Measurements from ENCODE around the gene OXA1L.
"Not testable (repeated sequence)": the region's sequence is repeated elsewhere in the genome, so short reads cannot be mapped to it uniquely, and the experiment has no call there.

Gene OXA1L

DNA sequence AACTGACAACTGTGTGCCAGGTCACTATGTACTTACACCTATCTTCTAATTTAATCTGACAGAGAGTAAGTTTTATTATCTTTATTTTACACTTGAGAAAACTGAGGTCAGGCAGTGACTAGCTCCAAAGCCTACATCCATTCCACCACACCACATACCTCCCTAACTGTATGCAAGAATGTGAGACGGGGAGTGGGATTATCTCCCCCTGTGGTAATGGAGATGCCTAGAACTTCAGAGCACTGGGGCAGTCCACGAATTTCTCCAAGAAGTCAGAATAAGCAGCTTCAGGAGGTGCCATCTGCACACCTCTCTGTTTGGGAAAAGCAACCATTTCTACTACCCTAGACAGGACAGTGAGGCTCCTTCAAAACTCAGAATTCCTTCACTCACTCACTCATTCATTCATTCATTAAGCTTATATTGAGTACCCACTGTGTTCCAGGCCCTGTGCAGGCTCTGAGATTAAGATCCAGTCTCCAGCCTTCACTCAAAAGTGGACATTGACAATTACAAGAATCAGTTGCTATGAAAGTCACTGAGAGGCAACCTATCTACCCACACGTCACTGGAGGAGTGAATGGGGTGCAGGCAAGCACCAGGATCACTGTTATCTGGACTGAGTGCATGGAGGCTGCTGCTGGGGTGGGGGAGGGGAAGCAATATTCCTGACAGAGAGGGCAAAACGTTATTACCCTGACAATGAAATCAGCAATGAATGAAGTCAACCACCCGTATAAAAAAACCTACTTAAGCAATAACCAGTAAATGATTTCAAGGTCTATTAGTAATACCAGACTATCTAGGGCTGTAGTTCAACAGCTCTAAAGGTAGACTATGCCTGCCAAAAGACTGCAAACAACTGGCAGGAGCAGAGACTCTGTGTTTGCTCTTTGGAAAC, 30.8 kb downstream of the OXA1L start:
- Histone ChIP-seq H3K4me3 (ENCODE audit: low read length) (no peak overlapping the region), H3K27me3 (ENCODE audit: control insufficient read depth, insufficient read depth, low read length) (no peaks in the 10 kb centered on the region), H3K9me3 (ENCODE audit: control insufficient read depth, insufficient read depth, low read length) (no peaks in the 10 kb centered on the region), H3K27ac (ENCODE audit: low read length) (no peak overlapping the region), H3K4me1 (ENCODE audit: control insufficient read depth, insufficient read depth, low read length) (no peaks in the 10 kb centered on the region), H3K36me3 (ENCODE audit: control insufficient read depth, insufficient read depth, low read length) (no peaks in the 10 kb centered on the region)
- no peak for DNase-seq (ENCODE audit: low read depth, low spot score)
- no CpG with 5 or more reads among the region's 5 CpGs for WGBS (ENCODE audit: insufficient coverage, insufficient read length)

DNA sequence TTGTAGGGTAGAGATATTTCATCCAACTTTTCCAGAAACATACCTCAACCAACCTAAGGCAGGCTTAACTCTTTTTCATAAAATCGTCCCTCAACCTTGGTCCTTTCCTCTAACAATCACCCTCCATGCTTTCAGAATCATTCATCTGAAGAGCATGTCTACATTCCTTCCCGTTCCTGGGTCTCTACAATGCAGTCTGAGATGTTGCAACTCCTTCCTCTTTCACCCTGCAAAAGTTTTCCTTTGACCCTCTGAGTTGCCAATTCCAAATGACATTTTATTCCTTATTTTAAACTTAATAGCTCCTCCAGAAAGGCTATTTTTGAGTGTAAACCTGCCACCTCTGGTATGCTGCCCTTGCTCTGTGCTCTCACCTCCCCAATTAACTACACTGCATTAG, 32.0 kb downstream of the OXA1L start:
- Histone ChIP-seq H3K27me3 (ENCODE audit: control insufficient read depth, insufficient read depth, low read length) (no peaks in the 10 kb centered on the region), H3K4me3 (ENCODE audit: low read length) (no peak overlapping the region), H3K36me3 (ENCODE audit: control insufficient read depth, insufficient read depth, low read length) (no peaks in the 10 kb centered on the region), H3K4me1 (ENCODE audit: control insufficient read depth, insufficient read depth, low read length) (no peaks in the 10 kb centered on the region), H3K9me3 (ENCODE audit: control insufficient read depth, insufficient read depth, low read length) (no peaks in the 10 kb centered on the region), H3K27ac (ENCODE audit: low read length) (no peak overlapping the region)
- DNase-seq (ENCODE audit: low read depth, low spot score) = no peak
- WGBS (ENCODE audit: insufficient coverage, insufficient read length) = no CpG with 5 or more reads among the region's 2 CpGs

DNA sequence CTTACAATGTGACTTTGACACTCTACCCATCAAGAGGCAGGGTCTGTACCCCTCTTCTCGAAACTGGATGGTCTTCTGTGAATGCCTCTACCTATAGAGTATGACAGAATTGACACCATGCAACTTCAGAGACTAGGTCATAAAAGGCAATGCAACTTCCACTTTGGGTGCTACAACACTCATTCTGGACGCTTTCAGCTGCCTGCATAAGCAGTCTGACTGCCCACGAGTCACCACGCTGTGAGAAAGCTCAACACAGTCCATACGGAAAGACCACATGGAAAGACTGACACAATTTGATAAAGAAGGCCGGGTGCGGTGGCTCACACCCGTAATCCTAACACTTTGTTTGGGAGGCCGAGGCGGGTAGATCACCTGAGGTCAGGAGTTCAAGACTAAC, 33.9 kb downstream of the OXA1L start:
- Histone ChIP-seq H3K36me3 (ENCODE audit: control insufficient read depth, insufficient read depth, low read length) (no peaks in the 10 kb centered on the region), H3K27me3 (ENCODE audit: control insufficient read depth, insufficient read depth, low read length) (no peaks in the 10 kb centered on the region), H3K27ac (ENCODE audit: low read length) (no peak overlapping the region)

DNA sequence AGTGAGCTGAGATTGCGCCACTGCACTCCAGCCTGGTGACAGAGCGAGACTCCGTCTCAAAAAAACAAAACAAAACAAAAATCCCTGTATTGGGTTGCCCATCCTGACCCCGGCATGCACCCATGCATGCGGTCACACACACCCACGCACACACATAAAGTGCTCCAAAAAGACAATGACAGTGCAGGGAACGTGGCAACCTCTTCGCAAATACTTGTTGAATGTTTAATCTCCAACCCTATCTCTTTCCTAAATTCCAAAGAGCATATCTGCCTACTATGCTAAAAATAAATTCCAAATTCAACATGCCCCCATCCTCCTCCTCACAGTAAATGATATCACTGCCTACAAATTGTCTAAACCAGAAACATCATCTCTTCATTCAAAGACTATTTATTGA, 35.2 kb downstream of the OXA1L start:
- Histone ChIP-seq H3K4me3 (ENCODE audit: low read length) (no peak overlapping the region), H3K4me1 (ENCODE audit: control insufficient read depth, insufficient read depth, low read length) (no peaks in the 10 kb centered on the region), H3K27me3 (ENCODE audit: control insufficient read depth, insufficient read depth, low read length) (no peaks in the 10 kb centered on the region), H3K36me3 (ENCODE audit: control insufficient read depth, insufficient read depth, low read length) (no peaks in the 10 kb centered on the region), H3K27ac (ENCODE audit: low read length) (no peak overlapping the region), H3K9me3 (ENCODE audit: control insufficient read depth, insufficient read depth, low read length) (no peaks in the 10 kb centered on the region)
- no peak for DNase-seq (ENCODE audit: low read depth, low spot score)
- no CpG with 5 or more reads among the region's 8 CpGs for WGBS (ENCODE audit: insufficient coverage, insufficient read length)

More for the DNA sequence above, 33.9 kb downstream of the OXA1L start:
- Histone ChIP-seq H3K4me3 (ENCODE audit: low read length) (no peak overlapping the region), H3K4me1 (ENCODE audit: control insufficient read depth, insufficient read depth, low read length) (no peaks in the 10 kb centered on the region), H3K9me3 (ENCODE audit: control insufficient read depth, insufficient read depth, low read length) (no peaks in the 10 kb centered on the region)
- WGBS (ENCODE audit: insufficient coverage, insufficient read length) = no CpG with 5 or more reads among the region's 10 CpGs
- DNase-seq (ENCODE audit: low read depth, low spot score) = no peak

DNA sequence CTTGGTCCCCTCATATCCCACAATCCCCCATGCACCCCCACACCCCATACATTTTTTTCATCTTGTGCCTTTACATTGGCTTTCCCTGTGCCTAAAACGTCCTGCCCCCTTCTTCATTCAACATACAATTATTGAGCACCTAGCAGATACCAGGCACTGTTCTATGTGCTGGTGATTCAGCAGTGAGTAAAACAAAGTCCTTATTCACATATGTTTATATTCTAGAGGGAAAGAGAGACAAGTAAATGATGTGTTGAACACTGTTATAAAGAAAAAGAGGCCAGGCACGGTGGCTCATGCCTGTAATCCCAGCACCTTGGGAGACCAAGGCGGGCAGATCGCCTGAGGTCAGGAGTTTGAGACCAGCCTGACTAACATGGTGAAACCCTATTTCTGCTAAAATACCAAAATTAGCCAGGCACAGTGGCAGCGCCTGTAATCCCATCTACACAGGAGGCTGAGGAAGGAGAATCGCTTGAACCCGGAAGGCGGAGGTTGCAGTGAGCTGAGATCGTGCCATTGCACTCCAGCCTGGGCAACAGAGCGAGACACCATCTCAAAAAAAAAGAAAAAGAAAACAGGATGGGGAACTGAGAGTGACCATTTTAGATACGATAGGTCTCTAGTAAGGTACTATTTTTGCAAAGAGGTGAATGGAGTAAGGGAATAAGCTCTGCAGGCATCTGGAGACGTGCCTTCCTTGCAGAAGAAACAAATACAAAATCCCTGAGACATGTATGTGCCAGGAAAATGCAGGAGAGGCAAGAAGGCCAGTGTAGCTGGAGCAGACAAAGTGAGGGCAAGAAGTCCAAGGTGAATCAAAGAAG, 36.6 kb downstream of the OXA1L start:
- H3K27me3 ChIP-seq (ENCODE audit: control insufficient read depth, insufficient read depth, low read length) = no peaks in the 10 kb centered on the region
- no peaks in the 10 kb centered on the region for H3K36me3 ChIP-seq (ENCODE audit: control insufficient read depth, insufficient read depth, low read length)
- H3K27ac ChIP-seq (ENCODE audit: low read length) = no peak overlapping the region
- no peak for DNase-seq (ENCODE audit: low read depth, low spot score)
- no peaks in the 10 kb centered on the region for H3K4me1 ChIP-seq (ENCODE audit: control insufficient read depth, insufficient read depth, low read length)
- H3K4me3 ChIP-seq (ENCODE audit: low read length) = no peak overlapping the region
- WGBS (ENCODE audit: insufficient coverage, insufficient read length) = no CpG with 5 or more reads among the region's 12 CpGs
- no peaks in the 10 kb centered on the region for H3K9me3 ChIP-seq (ENCODE audit: control insufficient read depth, insufficient read depth, low read length)

DNA sequence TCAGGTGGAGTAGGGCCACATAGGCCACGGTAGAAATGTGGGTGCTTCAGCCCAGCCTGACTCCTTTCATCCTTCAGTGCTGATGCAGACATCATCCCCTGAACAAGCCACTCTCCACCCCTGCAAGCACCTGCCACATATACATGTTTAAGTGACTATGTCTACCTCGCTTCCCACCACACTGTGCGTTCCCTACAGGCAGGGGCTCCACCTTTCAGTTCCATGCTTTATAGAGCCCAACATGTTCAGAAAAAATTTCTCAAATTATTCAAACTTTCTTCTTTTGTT, 37.1 kb downstream of the OXA1L start:
- WGBS (ENCODE audit: insufficient coverage, insufficient read length) = no CpG with 5 or more reads among the region's 3 CpGs

DNA sequence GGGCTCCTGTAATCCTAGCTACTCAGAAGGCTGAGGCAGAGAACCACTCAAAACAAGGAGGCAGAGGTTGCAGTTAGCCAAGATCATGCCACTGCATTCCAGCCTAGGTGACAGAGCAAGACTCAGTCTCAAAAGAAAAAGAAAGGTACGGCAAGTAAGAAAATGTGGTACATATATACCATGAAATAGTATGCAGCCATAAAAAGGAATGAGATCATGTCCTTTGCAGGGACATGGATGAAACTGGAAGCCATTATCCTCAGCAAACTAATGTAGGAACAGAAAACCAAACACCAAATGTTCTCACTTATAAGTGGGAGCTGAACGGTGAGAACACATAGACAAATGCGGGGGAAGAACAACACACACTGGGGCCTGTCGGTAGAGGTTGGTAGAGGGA, 38.7 kb downstream of the OXA1L start:
- not testable (repeated sequence) for H3K27me3 ChIP-seq (ENCODE audit: control insufficient read depth, insufficient read depth, low read length); H3K36me3 ChIP-seq (ENCODE audit: control insufficient read depth, insufficient read depth, low read length); H3K4me3 ChIP-seq (ENCODE audit: low read length); H3K4me1 ChIP-seq (ENCODE audit: control insufficient read depth, insufficient read depth, low read length); H3K27ac ChIP-seq (ENCODE audit: low read length); DNase-seq (ENCODE audit: low read depth, low spot score); H3K9me3 ChIP-seq (ENCODE audit: control insufficient read depth, insufficient read depth, low read length)
- WGBS (ENCODE audit: insufficient coverage, insufficient read length) = no CpG with 5 or more reads among the region's 4 CpGs

More for the DNA sequence above, 37.1 kb downstream of the OXA1L start:
- H3K4me1 ChIP-seq (ENCODE audit: control insufficient read depth, insufficient read depth, low read length) = no peaks in the 10 kb centered on the region
- no peak for DNase-seq (ENCODE audit: low read depth, low spot score)
- H3K4me3 ChIP-seq (ENCODE audit: low read length) = no peak overlapping the region
- no peaks in the 10 kb centered on the region for H3K36me3 ChIP-seq (ENCODE audit: control insufficient read depth, insufficient read depth, low read length)
- no peaks in the 10 kb centered on the region for H3K9me3 ChIP-seq (ENCODE audit: control insufficient read depth, insufficient read depth, low read length)
- no peak overlapping the region for H3K27ac ChIP-seq (ENCODE audit: low read length)
- H3K27me3 ChIP-seq (ENCODE audit: control insufficient read depth, insufficient read depth, low read length) = no peaks in the 10 kb centered on the region

DNA sequence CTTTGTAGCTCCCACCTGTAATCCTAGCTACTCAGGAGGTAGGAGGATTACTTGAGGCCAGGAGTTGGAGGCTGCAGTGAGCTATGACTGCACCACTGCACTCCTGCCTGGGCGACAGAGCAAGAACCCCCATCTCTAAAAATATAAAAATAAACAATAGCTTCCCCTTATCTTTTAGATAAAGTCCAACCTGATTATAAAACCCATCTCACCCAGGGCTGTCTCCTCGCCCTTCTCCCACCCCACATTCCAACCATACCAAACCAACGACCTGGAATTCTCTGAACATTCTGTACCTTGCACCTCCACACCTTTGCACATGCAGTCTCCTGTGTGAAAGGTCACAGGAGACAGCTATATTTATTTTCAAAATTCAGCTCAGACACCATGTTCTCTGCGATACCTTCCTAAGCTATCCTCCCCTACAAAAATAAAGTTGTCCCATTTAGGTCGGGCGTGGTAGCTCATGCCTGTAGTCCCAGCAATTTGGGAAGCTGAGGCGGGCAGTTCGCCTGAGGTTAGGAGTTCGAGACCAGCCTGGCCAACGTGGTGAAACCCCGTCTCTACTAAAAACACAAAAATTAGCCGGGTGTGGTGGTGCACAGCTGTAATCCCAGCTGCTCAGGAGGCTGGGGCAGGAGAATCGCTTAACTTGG, 41.1 kb downstream of the OXA1L start:
- H3K4me1 ChIP-seq (ENCODE audit: control insufficient read depth, insufficient read depth, low read length) = no peaks in the 10 kb centered on the region

DNA sequence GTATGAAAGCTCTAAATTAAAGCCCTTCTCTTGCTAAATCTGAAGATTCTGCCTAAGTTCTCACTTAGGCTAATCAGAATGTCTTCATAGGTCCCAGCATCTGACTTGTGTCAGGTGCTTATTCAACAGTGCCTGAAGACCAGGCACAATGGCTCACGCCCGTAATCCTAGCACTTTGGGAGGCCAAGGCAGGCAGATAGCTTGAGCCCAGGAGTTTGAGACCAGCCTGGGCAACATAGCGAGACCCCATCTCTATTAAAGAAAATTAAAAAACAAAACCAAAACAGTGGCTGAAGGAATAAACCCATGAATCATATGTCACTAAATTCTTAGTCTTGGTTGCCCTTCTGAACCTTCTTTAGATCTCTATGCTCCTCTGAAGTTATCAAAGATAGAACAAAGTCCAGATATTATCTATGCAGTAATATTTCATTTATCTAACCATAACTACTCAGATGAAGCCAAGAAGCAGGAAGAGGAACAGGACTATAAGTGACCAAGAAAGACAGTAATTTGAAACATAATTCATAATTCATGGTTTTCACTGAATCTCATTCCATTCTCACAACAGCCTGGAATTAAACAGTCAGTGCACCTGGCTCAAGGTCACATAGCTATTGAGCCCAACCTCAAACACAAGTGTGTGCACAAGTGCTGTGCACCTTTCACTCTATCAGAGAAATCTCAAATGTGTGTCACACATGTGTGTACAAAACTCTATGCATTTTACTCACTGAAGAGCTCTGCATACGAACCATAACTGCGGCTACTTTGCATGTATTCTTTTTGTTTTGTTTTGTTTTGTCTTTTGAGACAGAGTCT, 42.1 kb downstream of the OXA1L start:
- H3K9me3 ChIP-seq (ENCODE audit: control insufficient read depth, insufficient read depth, low read length) = no peaks in the 10 kb centered on the region
- no peak overlapping the region for H3K4me3 ChIP-seq (ENCODE audit: low read length)
- no peak overlapping the region for H3K27ac ChIP-seq (ENCODE audit: low read length)
- WGBS (ENCODE audit: insufficient coverage, insufficient read length) = no CpG with 5 or more reads among the region's 5 CpGs
- no peaks in the 10 kb centered on the region for H3K36me3 ChIP-seq (ENCODE audit: control insufficient read depth, insufficient read depth, low read length)
- H3K4me1 ChIP-seq (ENCODE audit: control insufficient read depth, insufficient read depth, low read length) = 0 out of 2 replicates have a peak, but pooled peaks cover 1% of the 10 kb centered on the region
- DNase-seq (ENCODE audit: low read depth, low spot score) = no peak
- H3K27me3 ChIP-seq (ENCODE audit: control insufficient read depth, insufficient read depth, low read length) = no peaks in the 10 kb centered on the region

More for the DNA sequence above, 41.1 kb downstream of the OXA1L start:
- no peaks in the 10 kb centered on the region for H3K9me3 ChIP-seq (ENCODE audit: control insufficient read depth, insufficient read depth, low read length)
- no peak for DNase-seq (ENCODE audit: low read depth, low spot score)
- no peaks in the 10 kb centered on the region for H3K27me3 ChIP-seq (ENCODE audit: control insufficient read depth, insufficient read depth, low read length)
- H3K4me3 ChIP-seq (ENCODE audit: low read length) = no peak overlapping the region
- no peak overlapping the region for H3K27ac ChIP-seq (ENCODE audit: low read length)
- no CpG with 5 or more reads among the region's 13 CpGs for WGBS (ENCODE audit: insufficient coverage, insufficient read length)
- H3K36me3 ChIP-seq (ENCODE audit: control insufficient read depth, insufficient read depth, low read length) = no peaks in the 10 kb centered on the region

DNA sequence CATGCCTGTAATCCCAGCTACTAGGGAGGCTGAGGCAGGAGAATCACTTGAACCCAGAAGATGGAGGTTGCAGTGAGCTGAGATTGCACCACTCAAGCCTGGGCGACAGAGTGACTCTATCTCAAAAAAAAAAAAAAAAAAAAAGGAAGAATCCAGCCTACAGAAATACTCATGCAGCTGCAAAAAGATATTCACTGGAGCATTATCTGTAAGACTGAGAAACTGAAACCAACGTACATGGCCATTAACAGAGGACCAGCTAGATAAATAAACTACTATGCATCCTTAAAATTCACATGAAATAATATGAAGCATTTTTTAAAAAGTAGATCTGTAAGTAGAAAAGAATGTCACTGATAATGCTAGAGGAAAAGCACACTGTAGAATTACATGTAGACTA, 45.2 kb downstream of the OXA1L start:
- Histone ChIP-seq H3K27ac (ENCODE audit: low read length) (no peak overlapping the region), H3K9me3 (ENCODE audit: control insufficient read depth, insufficient read depth, low read length) (no peaks in the 10 kb centered on the region), H3K27me3 (ENCODE audit: control insufficient read depth, insufficient read depth, low read length) (no peaks in the 10 kb centered on the region), H3K36me3 (ENCODE audit: control insufficient read depth, insufficient read depth, low read length) (no peaks in the 10 kb centered on the region), H3K4me1 (ENCODE audit: control insufficient read depth, insufficient read depth, low read length) (peaks cover 7% of the 10 kb centered on the region; the same call in 1 of the 2 replicates), H3K4me3 (ENCODE audit: low read length) (no peak overlapping the region)
- no peak for DNase-seq (ENCODE audit: low read depth, low spot score)
- WGBS (ENCODE audit: insufficient coverage, insufficient read length) = no CpG with 5 or more reads among the region's 2 CpGs
